ENCODE data around the gene VAPB.

VAPB gene

DNA sequence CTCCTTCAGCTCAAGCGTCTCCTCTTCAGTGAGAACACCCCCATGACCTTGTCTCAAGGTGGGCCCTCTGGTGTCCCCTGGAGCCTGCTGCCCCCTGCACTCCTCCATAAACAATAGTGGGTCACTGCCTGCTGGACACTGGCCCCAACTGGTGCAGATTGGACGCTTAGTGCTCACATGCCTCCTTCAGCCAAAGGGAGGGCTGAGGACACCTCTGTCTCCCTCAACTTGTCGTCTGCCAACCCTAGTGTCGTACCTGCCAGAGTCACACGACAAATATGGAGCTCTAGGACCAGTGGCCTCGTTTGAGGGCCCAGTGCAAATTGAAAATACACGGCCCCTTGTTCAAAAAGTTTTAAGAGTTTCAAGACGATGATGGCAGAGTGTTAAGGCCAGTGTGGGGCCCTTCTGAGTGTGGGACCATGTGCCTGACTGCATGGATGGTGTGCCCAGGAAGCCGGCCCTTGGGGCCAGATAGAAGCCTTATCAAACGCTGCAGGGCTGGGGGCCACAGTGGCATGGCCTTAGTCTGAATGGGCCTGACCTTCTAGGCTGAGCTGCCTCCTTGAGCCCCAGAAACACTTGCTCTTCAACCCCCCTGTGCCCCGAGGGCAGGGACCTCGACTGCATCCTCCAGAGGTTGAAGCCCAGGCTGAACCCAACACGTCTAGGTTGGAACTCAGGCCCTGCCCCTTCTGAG lies 106.0 kb downstream of the VAPB start:
- Histone ChIP-seq H3K27ac (ENCODE audit: low read depth, low read length) (no peak overlapping the region), H3K4me1 (ENCODE audit: control insufficient read depth, insufficient read depth, low read length) (no peaks in the 10 kb centered on the region), H3K36me3 (ENCODE audit: control insufficient read depth, insufficient read depth, low read length) (no peaks in the 10 kb centered on the region), H3K27me3 (ENCODE audit: control insufficient read depth, insufficient read depth, low read length) (no peaks in the 10 kb centered on the region), H3K9ac (ENCODE audit: low read length) (no peak overlapping the region), H3K4me3 (ENCODE audit: low read length) (no peak overlapping the region)

DNA sequence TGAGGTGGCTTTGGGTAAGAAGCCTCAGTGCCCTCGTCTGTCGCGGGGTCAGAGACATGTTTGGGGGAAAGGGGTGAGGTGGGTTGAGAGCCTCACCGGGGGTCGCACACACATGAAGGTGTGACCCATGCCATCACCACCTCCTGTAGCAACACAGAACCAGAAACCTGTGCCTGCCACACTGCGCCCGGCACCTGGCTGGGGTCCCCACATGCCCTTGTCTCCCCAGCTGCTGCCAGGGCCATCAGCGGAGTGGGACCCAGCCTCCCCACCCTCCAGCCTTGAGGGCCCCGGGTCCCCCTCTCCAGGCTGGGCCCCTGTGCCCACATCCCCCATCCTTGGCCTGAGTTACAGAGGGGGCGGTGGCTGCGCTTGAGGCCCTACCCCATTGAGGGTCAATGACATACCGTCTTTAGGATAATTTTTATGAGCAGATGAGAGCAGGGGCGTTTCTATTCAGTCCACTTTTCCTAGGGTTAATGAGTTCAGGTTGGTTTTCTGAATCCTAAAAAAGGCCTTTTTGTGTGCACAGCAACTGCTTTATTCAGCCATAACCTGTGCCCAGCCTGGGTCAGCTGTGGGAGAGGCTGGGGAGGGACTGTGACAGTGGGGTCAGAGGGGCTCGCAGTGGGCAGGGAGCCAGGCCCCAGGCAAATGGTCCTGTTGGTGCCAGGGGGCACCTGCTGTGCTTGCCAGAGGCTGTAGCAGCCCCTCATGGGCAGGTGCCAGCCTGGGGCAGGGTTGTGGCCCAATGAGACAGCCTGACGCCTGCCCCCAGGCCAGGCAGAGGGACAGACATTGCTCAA lies 106.8 kb downstream of the VAPB start:
- Histone ChIP-seq H3K27ac (ENCODE audit: low read depth, low read length) (no peak overlapping the region), H3K27me3 (ENCODE audit: control insufficient read depth, insufficient read depth, low read length) (no peaks in the 10 kb centered on the region), H3K9ac (ENCODE audit: low read length) (no peak overlapping the region), H3K4me1 (ENCODE audit: control insufficient read depth, insufficient read depth, low read length) (no peaks in the 10 kb centered on the region), H3K36me3 (ENCODE audit: control insufficient read depth, insufficient read depth, low read length) (no peaks in the 10 kb centered on the region), H3K4me3 (ENCODE audit: low read length) (no peak overlapping the region)

DNA sequence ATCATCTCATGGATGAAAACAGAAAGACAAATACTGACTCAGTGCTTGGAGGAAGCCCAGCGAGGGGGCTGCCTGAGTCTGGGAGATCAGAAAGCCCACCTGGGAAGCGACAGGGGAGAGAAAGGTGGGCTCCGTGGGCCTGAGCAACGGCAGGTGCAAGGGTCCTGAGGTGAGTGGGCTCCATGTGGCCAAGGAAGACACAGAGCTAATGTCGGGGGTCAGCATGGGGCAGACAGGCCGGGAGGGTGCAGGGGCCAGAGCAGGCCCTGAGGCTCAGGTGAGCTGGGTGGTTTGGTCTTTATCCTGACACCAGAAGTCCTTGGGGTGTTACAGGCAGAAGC lies 107.4 kb downstream of the VAPB start:
- H3K9ac ChIP-seq (ENCODE audit: low read length): no peak overlapping the region
- no peak overlapping the region for H3K4me3 ChIP-seq (ENCODE audit: low read length)
- H3K36me3 ChIP-seq (ENCODE audit: control insufficient read depth, insufficient read depth, low read length): no peaks in the 10 kb centered on the region
- no peaks in the 10 kb centered on the region for H3K27me3 ChIP-seq (ENCODE audit: control insufficient read depth, insufficient read depth, low read length)
- no peaks in the 10 kb centered on the region for H3K4me1 ChIP-seq (ENCODE audit: control insufficient read depth, insufficient read depth, low read length)
- H3K27ac ChIP-seq (ENCODE audit: low read depth, low read length): no peak overlapping the region

DNA sequence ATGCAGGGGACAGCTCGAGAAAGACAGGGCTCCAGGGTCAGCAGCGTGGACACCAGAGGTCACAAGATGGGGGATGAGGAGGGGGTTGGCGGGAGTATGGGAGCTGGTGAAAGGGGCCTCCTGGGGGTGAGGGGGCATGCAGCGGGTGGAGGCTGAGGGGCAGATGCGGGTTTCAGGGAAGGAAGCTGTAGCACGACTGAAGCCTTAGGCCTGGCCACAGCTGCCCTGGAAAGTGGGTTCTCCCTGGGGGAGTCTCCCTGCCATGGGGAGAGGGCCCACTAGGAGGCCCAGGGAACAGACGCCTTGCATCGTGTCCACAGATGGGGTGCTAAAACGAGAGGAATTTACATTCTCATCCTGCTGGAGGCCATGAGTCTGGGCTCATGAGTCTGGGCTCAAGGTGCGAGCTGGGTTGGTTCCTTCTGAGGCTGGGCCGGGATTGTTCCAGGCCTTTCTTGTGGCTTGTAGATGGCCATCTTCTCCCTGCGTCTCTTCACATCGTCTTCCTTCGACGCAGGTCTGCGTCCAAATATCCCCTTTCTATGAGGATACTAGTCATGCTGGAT lies 108.1 kb downstream of the VAPB start:
- Histone ChIP-seq H3K36me3 (ENCODE audit: control insufficient read depth, insufficient read depth, low read length) (no peaks in the 10 kb centered on the region), H3K4me3 (ENCODE audit: low read length) (no peak overlapping the region), H3K9ac (ENCODE audit: low read length) (no peak overlapping the region), H3K4me1 (ENCODE audit: control insufficient read depth, insufficient read depth, low read length) (no peaks in the 10 kb centered on the region), H3K27ac (ENCODE audit: low read depth, low read length) (no peak overlapping the region), H3K27me3 (ENCODE audit: control insufficient read depth, insufficient read depth, low read length) (no peaks in the 10 kb centered on the region)

DNA sequence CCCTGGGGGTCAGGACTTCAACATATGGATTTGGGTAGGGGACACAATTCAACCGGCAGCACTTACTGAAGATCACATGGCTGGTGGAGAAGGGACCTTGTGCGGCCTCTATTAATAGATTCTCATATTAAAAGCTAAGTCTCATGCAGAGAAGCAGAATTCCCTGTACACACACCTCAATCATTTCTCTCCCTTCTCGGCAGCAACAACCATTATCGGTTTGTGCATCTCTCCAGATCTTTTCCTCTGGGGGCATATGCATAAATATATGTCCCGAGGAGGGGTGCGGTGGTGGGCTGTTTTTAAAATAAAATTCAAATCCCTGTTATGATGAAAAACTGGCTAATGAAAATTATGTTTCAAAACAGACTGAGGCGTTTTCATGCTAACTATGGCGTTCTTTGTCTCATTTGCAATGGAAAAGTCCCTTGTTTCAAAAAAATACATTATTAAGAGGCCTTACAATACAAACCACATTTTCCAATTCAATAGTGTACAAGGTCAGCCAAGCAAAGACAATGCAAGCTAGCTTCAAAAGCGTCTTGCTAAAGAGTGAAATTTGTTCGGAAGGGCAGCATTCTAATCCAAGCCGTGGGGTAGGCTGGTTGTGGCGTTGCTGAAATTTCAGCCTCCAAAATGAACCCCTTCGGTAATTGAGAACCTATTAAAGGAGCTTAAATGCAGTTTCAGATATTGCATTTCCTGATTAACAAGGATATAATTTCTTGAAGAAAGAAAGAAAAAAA lies 108.9 kb downstream of the VAPB start:
- H3K4me1 ChIP-seq (ENCODE audit: control insufficient read depth, insufficient read depth, low read length): no peaks in the 10 kb centered on the region
- no peak overlapping the region for H3K4me3 ChIP-seq (ENCODE audit: low read length)
- H3K27ac ChIP-seq (ENCODE audit: low read depth, low read length): no peak overlapping the region
- no peak overlapping the region for H3K9ac ChIP-seq (ENCODE audit: low read length)
- no peaks in the 10 kb centered on the region for H3K36me3 ChIP-seq (ENCODE audit: control insufficient read depth, insufficient read depth, low read length)
- H3K27me3 ChIP-seq (ENCODE audit: control insufficient read depth, insufficient read depth, low read length): no peaks in the 10 kb centered on the region

DNA sequence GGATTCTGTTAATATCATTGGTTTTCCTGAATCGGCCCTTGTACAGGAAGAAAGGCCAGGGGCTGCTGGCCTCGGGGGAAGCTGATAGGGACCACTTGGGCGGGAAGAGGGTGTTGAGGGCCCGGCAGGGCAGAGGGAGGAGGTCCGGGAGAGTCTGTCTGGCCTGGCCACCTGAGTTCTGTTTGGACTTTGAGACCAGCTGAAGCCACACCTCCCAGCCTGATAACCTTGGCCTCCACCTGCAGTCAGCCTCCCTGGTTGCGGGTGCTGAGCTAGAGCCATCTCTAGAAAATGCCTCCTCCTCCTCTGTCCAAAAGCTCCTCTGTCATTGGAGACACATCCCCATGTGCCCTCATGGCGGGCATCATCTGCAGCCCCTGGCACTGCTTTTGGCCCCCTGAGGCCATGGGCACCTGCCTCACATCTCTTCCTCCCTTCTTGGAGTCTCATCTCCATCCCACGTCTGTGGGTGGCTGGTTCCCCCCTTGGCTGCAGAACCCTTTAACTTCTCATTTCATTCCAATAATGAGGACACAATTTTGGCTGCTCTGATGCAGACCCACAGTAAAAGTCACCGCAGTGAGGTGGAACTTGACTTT lies 109.5 kb downstream of the VAPB start:
- no peaks in the 10 kb centered on the region for H3K36me3 ChIP-seq (ENCODE audit: control insufficient read depth, insufficient read depth, low read length)
- no peaks in the 10 kb centered on the region for H3K4me1 ChIP-seq (ENCODE audit: control insufficient read depth, insufficient read depth, low read length)
- no peaks in the 10 kb centered on the region for H3K27me3 ChIP-seq (ENCODE audit: control insufficient read depth, insufficient read depth, low read length)
- H3K4me3 ChIP-seq (ENCODE audit: low read length): no peak overlapping the region
- H3K27ac ChIP-seq (ENCODE audit: low read depth, low read length): no peak overlapping the region
- H3K9ac ChIP-seq (ENCODE audit: low read length): no peak overlapping the region

DNA sequence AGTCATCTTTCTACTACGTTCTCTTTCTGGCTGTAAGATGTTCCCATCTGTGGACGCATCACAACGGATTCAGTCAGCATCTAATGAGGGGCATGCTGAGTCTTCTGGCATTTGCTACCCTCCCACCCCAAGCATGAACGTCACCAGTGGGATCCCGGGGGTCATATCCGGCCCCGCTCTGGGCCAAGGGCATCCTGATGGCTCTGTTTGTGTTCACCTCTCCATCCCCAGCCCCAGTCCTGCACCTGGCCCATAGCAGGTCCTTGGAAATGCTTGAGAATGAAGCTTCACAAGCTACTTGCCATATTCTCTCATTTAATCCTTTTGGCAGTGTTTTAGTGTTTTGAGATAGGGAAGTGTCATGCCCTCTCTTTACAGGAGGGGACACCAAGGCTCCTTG lies 111.2 kb downstream of the VAPB start:
- Histone ChIP-seq H3K9ac (ENCODE audit: low read length) (no peak overlapping the region), H3K4me3 (ENCODE audit: low read length) (no peak overlapping the region), H3K4me1 (ENCODE audit: control insufficient read depth, insufficient read depth, low read length) (no peaks in the 10 kb centered on the region), H3K36me3 (ENCODE audit: control insufficient read depth, insufficient read depth, low read length) (no peaks in the 10 kb centered on the region), H3K27ac (ENCODE audit: low read depth, low read length) (no peak overlapping the region), H3K27me3 (ENCODE audit: control insufficient read depth, insufficient read depth, low read length) (no peaks in the 10 kb centered on the region)
